ENCODE measurements around the gene MAP3K20.
"Not testable (repeated sequence)": the region's sequence is repeated elsewhere in the genome, so short reads cannot be mapped to it uniquely, and the experiment has no call there.

MAP3K20 gene

GRCh38 chr2:173280853-173281252 is 205.2 kb downstream of the MAP3K20 start:
- DNase-seq (ENCODE audit: low read depth in 2 of 2): no peak

DNA sequence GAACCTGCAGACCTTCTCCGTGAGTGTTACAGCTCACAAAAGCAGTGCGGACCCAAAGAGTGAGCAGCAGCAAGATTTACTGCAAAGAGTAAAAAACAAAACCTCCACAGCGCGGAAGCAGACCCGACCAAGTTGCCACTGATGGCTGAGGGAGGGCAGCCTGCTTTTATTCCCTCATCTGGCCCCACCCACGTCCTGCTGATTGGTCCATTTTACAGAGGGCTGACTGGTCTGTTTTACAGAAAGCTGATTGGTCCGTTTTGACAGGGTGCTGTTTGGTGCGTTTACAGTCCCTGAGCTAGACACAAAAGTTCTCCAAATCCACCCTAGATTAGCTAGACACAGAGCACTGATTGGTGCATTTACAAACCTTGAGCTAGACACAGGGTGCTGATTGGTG is 206.3 kb downstream of the MAP3K20 start:
- DNase-seq (ENCODE audit: low read depth in 2 of 2): not testable (repeated sequence)

GRCh38 chr2:173282795-173283545 is 207.3 kb downstream of the MAP3K20 start:
- DNase-seq (ENCODE audit: low read depth in 2 of 2): no peak

GRCh38 chr2:173286153-173286809 is 210.6 kb downstream of the MAP3K20 start:
- DNase-seq (ENCODE audit: low read depth in 2 of 2): no peak

- no peak for DNase-seq (ENCODE audit: low read depth in 2 of 2)
Observed at GRCh38 chr2:173287594-173287993, 211.9 kb downstream of the MAP3K20 start.

DNA sequence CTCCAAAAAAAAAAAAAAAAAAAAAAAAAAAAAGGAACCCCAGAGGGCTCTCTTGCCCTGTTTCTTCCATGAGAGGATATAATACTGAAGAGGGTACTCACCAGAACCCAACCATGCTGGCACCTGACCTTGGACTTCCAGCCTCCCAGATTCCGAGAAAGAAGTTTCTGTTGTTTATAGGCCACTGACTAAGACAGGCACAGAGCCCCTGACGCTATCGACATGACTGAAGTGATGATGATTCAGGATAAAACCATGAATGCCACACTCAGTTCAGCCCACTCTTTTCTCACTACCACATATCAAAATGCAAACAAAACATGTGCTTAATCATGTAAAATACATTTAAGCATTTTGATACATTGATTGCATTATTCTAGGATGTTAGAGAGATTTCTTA is 212.9 kb downstream of the MAP3K20 start:
- no peak for DNase-seq (ENCODE audit: low read depth in 2 of 2)

DNA sequence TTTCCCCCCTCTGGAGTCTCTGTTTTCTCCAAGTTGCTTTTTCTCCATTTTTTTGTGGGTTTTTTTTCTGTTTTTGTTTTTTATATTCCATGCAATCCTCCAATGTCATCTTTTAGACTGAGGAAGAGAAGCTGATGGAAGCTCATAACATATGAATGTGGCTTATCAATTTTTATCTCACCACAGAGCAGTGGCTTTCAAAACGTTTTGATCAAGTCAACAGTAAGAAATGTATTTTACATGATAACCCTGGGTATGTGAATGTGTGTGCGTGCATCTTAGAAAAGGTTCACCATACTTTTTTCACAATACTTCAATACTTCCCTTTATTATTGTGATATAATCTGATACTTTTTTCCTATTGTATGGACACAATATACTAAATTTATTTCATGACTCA is 214.4 kb downstream of the MAP3K20 start:
- no peak for DNase-seq (ENCODE audit: low read depth in 2 of 2)

- DNase-seq (ENCODE audit: low read depth in 2 of 2): no peak
Observed at GRCh38 chr2:173290518-173290917, 214.9 kb downstream of the MAP3K20 start.

GRCh38 chr2:173291412-173291811 is 215.8 kb downstream of the MAP3K20 start:
- DNase-seq (ENCODE audit: low read depth in 2 of 2): no peak

GRCh38 chr2:173296235-173296634 is 220.6 kb downstream of the MAP3K20 start:
- no peak for DNase-seq (ENCODE audit: low read depth in 2 of 2)

DNA sequence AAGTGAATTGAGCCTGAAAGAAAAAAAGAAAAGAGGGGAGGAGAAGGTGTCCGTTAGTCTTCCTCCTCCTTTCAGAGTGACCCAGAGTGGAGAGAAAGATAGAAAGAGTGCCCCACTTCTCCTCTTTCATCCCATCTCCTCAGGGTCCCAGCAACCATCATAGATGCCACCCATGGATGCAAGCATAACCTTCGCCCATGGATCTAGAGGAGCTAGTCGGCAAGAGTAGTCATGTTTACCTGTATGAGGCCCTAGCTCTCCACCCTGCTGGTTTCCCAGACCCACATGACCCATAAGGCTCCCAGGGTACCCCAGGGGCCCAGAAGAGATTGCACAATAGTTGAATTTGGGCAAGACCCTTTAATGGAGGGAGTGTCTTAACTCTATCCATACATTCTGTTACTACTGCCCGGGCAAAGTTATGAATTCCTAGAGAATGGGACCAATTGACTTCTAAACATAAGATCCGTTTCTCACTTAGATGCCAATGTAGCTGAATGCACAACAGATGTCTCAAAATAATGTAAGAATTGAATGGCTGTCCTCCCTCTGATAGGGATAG is 223.0 kb downstream of the MAP3K20 start:
- no peak for DNase-seq (ENCODE audit: low read depth in 2 of 2)

DNA sequence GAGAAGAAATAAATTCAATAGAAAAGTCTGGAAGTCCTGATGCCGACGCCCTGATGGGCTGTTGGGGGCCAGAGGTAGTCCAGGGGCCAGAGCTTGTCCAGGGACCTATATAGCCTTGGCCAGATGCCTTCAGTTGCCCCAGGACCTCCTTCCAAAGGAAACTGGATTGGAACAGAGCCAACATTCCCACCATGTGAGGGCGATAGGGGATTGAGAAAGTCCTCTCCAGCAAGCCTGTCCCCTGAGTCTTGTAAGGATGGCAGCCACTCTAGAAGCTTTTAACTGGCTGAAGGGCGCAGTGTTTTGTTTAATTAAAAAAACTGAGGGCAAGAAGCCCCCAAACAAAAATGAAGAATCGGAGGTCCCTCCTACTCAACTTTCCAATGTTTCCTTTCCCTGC is 224.1 kb downstream of the MAP3K20 start:
- no peak for DNase-seq (ENCODE audit: low read depth in 2 of 2)

DNA sequence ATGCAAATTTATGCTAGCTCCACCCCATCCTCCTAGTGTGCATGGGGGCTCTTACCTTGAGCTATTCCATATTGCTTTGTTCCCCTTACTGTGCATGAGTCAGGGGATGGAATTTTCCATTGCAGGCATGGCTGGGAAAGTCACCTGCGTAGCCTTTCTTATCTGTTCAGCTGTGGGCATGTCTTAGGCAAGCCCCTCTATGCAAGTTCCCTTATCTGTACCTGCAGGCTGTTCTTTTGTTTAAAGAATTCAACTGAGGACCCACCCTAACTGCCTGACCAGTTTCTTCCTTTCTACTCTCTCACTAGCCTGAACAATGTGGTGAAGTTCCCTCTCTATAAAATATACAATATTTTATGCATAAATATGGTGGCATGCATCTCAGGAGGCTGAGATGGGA is 224.8 kb downstream of the MAP3K20 start:
- DNase-seq (ENCODE audit: low read depth in 2 of 2): no peak

GRCh38 chr2:173301549-173301948 is 225.9 kb downstream of the MAP3K20 start:
- not testable (repeated sequence) for DNase-seq (ENCODE audit: low read depth in 2 of 2)

- no peak for DNase-seq (ENCODE audit: low read depth in 2 of 2)
Observed at GRCh38 chr2:173305303-173305702, 229.7 kb downstream of the MAP3K20 start.

DNA sequence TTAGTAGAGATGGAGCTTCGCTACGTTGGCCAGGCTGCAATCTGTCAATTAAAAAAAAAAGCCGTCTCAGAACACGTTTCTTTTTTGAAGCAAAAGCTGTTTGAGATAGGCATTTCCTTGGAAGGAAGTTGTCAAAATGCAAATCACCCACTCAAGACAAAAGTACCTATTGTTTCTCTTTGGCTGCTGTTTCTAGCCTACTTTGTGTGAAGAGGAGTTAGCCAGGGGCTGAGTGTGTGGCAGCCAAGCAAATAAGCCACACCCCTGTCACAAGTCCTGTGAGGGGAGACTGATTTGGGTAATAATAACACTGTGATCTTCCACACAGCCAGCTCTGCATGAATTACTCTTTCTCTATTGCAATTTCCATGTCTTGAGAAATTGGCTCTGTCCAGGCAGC is 231.6 kb downstream of the MAP3K20 start:
- no peak for DNase-seq (ENCODE audit: low read depth in 2 of 2)

DNA sequence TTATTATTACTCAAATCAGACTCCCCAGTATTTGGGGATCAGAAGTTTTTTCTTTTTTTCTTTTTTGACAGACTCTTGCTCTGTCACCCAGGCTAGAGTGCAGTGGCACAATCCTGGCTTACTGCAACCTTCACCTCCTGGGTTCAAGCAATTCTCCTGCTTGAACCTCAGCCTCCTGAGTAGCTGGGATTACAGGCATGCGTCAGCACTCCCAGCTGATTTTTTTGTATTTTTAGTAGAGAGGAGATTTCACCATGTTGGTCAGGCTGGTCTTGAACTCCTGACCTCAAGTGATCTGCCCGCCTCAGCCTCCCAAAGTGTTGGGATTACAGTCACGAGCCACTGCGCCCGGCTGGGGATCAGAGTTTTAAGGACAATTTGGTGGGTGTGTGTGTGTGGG is 233.7 kb downstream of the MAP3K20 start:
- DNase-seq (ENCODE audit: low read depth in 2 of 2): not testable (repeated sequence)

DNA sequence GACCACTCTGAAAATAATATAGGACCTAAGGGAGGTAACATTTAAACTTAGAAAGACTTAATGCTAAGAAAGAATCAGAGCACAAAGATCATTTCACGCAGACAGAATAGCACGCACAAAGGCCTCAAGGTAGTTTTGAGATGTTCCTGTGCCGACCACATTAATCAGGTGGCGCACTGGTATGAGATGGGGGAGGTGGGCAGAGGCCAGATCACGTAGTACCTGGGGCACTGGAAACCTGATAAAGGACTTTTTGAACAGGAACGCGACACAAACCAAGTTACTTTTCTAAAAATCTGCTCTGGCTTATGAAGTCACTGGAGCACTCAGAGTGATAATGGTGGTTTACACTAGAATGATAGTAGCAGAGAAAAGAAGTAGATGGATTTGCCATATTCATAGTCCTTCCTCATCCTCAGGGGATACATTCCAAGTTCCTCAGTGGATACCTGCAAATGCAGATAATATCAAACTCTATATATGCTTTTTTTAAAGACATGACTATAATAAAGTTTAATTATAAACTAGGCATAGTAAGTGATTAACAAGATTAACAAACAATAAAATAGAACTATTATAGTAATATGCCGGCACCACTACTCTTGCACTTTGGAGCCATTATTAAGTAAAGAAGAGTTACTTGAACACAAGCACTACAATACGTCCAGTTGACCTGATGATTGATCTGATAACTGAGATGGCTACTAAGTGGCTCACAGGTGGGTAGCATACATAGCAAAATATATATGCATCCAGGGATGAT is 236.4 kb downstream of the MAP3K20 start:
- no peak for DNase-seq (ENCODE audit: low read depth in 2 of 2)

Data from stimulated activated CD8-positive, alpha-beta memory T cell treated with anti-CD3 and anti-CD28 coated beads, Interleukin-15, amount 100 ng/mL, for 4 hours (primary cell).